Measurements from ENCODE around the gene CCNE1. TPM values are rescaled to one million over a fixed set of nuclear protein-coding genes. Genes with fewer than 3 reads are reported as not detected.
"Not testable (repeated sequence)": the region's sequence is repeated elsewhere in the genome, so short reads cannot be mapped to it uniquely, and the experiment has no call there.

CCNE1 gene
- total RNA-seq, 1 experiment from 2014 or later: 17.1 TPM

DNA sequence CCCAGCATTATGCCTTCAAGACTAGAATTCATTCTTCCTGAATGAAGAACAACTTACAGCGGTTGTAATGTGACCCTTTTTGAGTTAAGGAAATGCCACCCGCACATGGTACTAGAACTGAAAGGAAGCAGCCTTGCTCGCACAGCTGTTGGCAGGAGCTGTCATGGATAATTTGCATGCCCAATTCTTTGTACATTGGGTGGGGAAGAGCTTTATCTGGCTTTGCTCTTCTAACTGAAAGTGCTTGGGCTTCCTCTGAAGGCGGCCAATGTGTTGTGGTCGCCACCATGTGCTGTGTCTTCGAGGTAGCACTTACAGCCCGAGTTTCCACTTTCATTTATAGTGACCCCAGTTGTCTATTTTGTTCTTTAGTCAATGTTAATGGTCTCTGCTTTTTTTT, 3.4 kb downstream of the CCNE1 start:
- DNase-seq (ENCODE audit: low read depth): peak; percentile 25

GRCh38 chr19:29817316-29817715, 5.5 kb downstream of the CCNE1 start:
- DNase-seq (ENCODE audit: low read depth): no peak

- no peak for DNase-seq (ENCODE audit: low read depth)
Observed at GRCh38 chr19:29819300-29819699, 7.5 kb downstream of the CCNE1 start.

DNA sequence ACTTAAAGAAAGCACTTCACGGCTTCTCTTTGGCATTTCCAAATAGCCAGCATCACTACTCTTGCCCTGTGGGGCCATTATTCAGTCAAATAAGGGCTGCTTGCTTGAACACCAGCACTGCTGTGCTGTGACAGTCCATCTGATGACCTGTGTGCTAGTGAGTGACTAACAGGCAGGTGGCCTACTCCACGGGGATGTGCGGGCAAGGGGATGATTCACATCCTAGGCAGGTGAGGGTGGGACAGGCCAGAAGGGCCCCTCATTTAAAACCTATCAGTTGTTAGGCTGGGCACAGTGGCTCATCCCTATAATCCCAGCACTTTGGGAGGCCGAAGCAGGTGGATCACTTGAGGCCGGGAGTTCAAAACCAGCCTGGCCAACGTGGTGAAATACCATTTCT, 8.2 kb downstream of the CCNE1 start:
- DNase-seq (ENCODE audit: low read depth): no peak

DNA sequence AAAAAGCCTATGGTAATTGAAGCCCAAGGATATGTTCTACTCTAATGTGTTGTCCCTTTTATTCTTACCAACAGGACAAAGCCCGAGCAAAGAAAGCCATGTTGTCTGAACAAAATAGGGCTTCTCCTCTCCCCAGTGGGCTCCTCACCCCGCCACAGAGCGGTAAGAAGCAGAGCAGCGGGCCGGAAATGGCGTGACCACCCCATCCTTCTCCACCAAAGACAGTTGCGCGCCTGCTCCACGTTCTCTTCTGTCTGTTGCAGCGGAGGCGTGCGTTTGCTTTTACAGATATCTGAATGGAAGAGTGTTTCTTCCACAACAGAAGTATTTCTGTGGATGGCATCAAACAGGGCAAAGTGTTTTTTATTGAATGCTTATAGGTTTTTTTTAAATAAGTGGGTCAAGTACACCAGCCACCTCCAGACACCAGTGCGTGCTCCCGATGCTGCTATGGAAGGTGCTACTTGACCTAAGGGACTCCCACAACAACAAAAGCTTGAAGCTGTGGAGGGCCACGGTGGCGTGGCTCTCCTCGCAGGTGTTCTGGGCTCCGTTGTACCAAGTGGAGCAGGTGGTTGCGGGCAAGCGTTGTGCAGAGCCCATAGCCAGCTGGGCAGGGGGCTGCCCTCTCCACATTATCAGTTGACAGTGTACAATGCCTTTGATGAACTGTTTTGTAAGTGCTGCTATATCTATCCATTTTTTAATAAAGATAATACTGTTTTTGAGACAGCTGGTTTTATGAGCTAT, 12.0 kb downstream of the CCNE1 start:
- no peak for DNase-seq (ENCODE audit: low read depth)

GRCh38 chr19:29825263-29825662, 13.5 kb downstream of the CCNE1 start:
- DNase-seq (ENCODE audit: low read depth): not testable (repeated sequence)

GRCh38 chr19:29831041-29831548, 19.3 kb downstream of the CCNE1 start:
- DNase-seq (ENCODE audit: low read depth): no peak

DNA sequence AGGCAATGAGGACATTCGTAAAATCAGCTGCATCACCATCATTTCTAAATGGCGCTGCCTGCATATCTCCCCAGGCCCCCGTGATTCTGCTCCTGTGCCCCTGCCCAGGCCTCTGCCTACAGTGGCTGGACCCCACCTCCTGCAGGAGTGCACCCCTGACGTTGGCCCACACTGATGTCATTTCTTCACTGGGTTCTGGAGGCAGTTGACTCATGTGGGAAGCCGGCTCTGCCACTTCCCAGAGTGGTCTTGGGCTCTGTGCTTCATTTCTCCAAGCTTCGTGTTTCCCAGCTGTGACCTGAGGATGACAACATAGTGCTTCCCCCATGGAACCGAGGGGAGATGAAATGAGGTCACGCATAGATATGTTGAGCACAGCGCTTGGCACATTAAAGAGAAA, 19.9 kb downstream of the CCNE1 start:
- no peak for DNase-seq (ENCODE audit: low read depth)

GRCh38 chr19:29832801-29833200, 21.0 kb downstream of the CCNE1 start:
- DNase-seq (ENCODE audit: low read depth): no peak

DNA sequence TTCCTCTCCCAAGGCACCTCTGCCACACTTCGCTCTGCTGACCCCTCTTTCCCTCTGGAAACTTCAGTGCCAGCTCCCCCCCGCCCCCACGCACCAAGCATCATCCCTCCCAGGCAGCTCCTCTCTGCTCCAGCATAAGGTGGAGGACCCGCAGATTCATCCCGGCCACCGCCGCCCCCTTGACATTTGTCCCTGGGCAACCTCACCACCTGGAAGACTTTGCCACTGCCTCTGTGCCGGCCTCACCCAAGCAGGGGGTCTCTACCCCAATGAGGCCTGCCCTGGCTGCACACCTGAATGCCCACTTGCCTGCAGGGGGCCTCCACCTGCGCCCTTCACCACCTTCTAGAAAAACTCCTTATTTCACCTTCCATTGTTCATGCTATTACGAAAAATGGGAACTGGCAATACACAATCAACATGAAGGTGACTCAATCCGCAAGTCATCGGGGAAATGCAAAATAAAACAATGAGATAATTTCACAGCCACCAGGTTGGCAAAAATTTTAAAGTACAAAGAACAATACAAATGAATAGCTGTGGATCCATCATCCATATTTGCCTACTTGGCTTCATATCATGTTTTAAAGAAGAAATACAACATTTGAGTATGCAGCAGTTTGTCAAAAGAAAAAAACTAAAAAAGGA, 21.9 kb downstream of the CCNE1 start:
- DNase-seq (ENCODE audit: low read depth): no peak

DNA sequence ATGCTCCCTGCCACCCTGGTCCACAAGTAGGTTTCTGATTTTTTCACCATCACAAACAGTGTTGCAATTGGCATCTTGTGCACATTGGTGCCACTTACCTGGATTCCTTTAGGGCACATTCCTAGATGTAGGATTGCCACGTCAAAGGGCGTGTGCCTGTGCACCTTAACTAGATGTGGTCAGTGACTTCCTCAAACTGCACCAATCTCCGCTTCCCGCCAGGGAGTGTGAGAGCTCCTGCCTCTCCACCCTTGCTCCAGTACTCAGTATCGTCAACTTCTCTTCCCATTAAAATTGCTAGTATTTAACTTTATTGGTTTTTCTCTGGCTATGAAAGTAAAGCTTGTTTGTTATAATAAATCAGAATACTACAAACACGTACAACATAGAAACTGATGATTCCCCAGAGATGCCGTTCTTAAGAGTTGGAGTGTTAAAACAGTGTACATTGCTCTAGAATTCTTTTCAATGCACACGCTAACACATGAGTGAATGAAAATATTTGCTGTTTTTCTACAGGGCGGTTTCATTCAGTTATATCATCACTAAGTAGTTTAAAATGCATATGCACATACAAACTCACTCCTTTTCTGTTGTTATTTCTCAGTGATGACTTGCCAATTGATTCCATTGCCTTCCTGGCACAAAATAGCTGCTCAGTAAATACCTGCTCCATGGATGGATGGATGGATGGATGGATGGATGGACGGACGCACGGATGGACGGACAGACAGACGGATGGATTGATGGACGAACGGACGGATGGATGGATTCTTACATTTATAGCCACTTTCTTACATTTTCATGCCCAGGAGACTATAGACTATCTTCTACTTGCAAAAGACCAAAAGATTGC, 23.4 kb downstream of the CCNE1 start:
- no peak for DNase-seq (ENCODE audit: low read depth)

DNA sequence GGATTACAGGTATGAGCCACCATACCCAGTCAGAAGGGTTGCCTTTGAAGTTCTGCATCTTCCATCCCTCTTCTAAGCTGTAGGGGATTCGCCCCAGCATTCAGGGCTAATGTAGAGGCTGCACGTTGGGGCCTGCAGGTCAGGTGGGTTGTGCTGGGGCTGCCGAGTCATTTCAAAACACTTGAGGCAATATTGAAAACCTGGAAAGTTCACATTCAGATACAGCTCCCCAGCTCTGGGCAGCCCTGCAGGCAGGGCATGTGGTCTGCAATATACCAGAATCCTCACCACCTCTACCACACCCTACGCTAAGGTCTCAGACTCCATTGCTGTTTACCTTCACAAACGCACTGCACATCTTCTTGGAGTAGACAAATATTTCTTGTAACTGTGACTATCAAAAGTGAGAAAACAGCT, 24.6 kb downstream of the CCNE1 start:
- DNase-seq (ENCODE audit: low read depth): no peak

GRCh38 chr19:29837448-29837981, 25.7 kb downstream of the CCNE1 start:
- DNase-seq (ENCODE audit: low read depth): no peak

GRCh38 chr19:29837996-29838395, 26.2 kb downstream of the CCNE1 start:
- DNase-seq (ENCODE audit: low read depth): no peak

GRCh38 chr19:29840066-29840950, 28.5 kb downstream of the CCNE1 start:
- DNase-seq (ENCODE audit: low read depth): no peak

GRCh38 chr19:29841209-29841558, 29.4 kb downstream of the CCNE1 start:
- no peak for DNase-seq (ENCODE audit: low read depth)

DNA sequence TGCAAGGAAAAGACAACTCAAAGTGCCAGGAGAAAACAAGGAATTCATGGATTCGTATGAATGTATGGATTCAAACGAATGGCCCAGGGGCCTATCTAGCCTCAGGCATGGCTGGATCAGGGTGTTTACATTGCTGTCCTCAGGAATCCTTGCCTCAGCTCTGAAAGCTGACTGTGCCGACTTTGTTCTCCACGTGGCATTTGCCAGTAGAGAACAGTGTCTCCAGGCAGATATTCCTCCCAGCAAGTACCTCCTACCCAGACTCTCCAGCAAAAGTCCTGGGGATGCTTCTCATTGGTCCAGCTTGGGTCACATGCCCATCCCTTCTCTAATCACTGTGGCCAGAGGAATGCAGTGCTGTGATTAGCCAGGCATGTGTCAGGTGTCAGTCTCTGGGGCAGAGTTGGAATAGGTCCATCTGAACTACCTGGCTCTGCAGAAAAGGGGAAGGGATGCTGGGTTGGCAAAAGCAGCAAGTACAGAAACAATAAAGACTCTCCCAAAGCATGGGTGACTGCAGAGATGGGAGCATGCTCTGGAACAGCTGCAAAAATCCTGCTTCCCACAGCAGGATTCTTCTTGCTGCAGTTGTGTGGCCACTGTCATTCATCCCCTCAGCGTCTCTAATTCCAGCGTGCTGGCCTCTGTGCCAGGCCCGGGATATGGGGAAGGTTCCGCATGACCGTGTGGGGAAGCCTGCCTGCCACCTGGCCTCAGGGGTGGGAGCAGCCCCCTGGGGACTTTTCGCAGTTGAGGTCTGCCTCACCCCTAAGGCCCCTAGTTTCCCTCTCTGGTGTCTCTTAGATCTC, 30.0 kb downstream of the CCNE1 start:
- DNase-seq (ENCODE audit: low read depth): peak; percentile 47

- no peak for DNase-seq (ENCODE audit: low read depth)
Observed at GRCh38 chr19:29842471-29843179, 30.8 kb downstream of the CCNE1 start.
